ENCODE results near the gene RAB3IL1.

RAB3IL1 gene

DNA sequence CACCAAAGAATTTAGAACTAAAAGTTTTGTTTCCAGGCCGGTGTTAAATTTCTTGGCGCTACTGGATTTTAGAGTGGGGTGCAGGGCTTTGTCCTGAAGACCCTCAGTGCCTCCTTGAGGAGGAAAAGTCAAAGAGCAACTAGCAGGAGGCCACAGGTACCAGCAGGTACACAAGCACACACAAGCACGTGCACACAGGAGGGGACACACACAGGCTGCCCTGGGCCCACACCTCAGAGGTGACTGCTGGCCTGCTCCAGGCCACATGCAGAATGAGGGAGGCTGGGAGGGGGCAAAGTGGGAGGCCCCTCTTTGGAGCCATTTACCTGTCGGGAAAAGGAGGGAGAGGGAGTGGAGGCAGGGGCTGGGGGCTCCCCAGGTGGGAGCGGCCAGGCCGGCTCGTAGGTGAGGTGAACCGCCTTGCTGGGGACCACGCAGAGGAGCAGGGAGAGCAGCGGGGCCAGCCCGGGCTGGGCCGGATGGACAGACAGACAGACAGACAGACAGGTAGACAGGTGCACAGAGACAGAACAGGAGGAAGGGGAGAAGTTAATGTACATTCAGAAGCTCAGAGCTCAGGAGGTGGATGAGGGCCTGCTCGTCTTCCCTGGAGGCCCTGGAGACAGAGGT is 12.2 kb downstream of the RAB3IL1 start:
- no peak for DNase-seq (ENCODE audit: low read depth in 3 of 3)

DNA sequence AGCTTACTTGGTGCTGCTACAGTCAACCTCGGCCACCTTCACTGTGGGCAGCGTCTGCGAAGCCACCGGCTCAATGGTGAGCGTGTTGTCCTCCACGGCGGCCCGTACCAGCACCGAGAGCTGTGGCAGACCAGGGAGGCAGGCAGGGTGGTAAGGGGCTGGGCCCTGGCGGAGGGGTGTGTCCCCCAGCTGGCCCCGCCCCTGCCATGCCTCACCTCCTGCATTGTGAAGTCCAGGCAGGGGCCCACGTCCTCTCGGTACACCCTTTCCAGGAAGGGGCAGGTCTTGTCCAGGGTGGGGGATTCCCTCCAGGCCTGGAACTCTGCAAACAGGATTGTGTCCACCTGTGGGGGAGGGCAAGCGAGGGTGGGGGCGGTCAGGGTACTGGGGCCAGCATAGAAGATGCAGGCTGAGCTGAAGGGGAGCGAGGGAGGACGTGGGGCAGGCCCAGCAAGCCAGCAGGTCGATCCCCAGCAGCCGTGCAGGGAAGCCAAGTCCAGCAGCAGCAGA is 12.8 kb downstream of the RAB3IL1 start:
- no peak for DNase-seq (ENCODE audit: low read depth in 3 of 3)

DNA sequence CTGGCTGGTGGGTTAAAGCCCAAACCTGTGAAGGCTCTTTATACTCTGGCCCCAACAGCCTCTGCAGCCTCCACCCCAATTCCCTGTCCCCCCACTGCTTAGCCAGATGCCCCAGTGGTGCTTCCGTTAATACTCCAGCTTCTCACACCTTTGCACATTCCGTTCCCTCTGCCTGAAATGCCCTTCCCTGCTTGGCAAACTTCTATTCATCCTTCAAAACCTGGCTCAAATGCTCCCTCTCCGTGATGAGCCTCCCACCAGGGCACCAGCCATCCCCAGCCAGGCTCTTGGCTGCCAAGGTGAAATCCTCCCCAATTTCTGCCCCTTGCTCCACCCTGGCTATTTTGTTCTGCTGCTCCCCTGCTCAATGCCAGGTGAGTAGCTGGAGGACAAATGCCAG is 13.5 kb downstream of the RAB3IL1 start:
- DNase-seq (ENCODE audit: low read depth in 3 of 3): no peak

DNA sequence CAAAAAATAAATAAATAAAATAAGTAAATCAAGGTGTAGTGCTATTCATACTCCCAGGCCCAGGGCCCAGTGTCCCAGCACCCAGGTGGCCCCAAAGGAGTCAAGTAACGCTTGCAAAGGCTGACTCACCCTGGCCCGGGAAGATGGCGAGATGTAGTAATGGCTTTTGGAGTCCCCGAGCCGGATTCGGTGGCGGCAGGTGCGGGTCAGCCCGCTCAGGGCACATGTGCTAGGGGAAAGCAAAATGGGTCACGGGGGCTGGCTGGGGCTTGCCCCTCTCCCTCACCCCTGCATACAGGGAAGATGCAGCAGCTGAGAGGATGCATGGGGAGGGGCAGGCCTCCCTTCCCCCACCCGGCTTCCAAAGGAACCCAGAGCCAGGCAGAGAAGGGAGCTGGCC is 15.1 kb downstream of the RAB3IL1 start:
- DNase-seq (ENCODE audit: low read depth in 3 of 3): no peak

DNA sequence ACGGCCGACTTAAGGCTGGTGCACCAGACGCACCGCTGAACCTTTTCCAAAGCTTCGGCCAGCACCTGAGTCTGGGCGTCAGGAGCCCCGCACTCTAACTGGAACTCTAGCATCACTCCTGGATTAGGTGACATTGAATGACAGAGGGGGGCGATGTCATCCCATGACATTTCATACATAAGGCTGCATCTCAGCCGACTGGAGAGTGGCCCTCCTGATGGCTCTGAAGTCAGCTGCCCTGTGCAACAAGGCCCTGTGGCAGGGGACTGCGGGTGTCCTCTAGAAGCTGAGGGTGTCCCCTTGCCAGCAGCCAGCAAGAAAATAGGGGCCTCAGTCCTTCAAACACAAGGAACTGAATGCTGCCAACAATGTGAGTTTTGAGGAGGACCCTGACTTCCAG is 16.0 kb downstream of the RAB3IL1 start:
- no peak for DNase-seq (ENCODE audit: low read depth in 3 of 3)

DNA sequence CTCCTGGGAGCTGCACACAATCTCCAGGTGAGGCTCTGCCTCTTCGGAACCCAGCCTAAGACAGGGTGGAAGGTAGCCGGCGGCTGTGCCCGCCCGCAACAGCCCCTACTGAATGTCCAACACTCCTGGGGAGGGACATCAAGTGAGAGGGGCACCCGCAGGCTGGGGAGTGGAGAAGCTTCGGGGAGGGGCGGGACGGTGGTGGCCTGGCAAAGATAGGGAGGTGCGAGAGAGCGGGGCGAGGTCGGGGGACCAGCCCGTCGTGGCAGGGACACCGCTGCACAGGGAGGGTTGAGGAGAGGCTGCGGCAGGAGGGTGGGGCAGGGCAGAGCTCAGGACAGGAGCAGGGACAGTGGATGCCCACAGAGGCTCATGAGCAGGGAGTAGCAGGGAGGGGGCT is 17.1 kb downstream of the RAB3IL1 start:
- no peak for DNase-seq (ENCODE audit: low read depth in 3 of 3)

DNA sequence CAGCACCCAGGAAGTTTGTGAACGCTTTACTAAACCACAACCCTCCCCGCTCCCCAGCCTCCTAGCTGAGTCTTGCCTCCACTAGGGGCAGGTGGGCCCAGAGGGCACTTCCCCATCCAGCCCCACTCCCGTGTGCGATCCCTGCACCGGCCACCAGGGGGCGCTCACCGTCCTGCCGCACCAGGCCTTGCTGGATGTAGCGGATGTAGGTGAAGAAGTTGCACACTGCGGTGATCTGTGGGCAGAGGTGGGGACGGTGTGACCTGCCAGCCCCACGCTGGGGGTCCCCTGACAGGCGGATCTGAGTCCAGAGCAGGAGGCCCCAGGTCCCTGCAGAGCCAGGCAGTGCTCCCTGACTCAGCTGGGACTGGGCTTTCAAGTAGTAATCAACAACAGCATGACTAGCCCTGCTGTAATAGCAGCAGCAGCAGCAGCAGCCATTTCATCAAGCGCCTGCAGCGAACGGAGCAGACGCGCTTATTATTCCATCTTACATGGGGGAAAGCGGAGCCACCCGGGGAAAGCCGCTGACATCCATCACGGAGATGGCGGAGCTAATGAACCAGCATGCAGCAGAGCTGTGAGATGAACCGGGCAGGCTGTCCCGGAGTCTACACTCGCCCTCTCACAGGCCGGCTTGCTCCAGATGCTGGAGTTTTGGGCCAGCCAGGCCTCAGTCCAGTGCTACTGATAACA is 18.1 kb downstream of the RAB3IL1 start:
- DNase-seq (ENCODE audit: low read depth in 3 of 3): peak; percentile 78 to 90 (median 86)

DNA sequence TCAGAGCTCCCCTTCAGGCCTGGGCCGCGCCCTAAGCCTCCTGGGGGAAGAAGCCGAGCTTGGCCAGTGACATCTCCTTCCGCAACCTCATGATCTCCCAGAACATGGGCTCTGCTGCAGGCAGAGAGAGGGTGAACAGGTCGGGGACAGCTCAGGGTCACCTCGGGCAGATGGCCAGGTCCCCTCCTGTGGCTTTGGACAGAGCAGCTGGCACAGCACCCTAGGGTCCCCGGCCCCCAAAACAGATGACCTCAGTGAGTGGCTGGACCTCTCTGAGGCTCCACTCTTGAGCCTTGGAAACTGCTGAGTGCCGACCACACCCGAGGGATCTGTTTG is 19.2 kb downstream of the RAB3IL1 start:
- DNase-seq (ENCODE audit: low read depth in 3 of 3): no peak

DNA sequence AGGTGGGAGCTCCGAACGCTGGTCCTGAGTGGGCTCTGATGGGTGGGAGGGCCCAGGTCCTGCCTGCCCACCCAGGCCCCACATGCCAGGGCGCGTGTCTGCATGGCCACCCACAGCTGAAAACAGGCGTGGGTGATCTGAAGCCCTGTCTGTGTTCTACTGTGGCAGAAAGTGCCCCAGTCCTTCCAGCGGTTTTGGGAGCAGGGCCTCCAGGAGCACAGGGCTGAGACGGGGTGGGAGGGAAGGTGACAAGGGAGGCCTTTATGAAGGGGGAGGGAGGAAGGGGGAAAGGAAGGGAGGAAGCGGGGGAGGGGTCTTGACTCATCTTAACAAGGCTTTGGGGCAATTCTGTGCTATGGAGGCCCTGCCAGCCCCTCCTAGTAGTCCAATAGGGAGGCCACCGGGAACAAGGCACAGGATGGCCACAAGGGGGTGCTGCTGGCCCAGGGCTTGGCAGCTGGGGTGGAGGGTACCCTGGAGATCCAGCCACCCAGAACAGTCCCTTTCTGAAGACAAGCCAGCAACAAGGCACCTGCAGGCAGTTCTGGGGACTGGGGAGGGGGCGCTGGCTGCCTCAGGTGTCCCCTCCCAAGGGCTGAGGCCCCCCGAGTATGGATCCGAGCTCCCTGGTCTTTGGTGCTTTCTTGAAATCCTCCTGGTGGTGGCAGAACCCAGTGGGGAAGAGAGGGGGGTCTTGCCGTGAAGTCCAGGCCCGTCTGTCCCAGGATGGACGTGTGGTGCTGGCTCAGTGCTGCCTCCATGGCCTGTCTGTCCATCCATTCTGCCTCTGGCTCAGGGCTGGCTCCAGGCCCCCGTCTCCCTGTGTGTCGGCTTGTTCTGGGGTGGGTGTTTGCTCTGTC is 19.7 kb downstream of the RAB3IL1 start:
- peak; percentile 52 to 78 (median 56) for DNase-seq (ENCODE audit: low read depth in 3 of 3)

DNA sequence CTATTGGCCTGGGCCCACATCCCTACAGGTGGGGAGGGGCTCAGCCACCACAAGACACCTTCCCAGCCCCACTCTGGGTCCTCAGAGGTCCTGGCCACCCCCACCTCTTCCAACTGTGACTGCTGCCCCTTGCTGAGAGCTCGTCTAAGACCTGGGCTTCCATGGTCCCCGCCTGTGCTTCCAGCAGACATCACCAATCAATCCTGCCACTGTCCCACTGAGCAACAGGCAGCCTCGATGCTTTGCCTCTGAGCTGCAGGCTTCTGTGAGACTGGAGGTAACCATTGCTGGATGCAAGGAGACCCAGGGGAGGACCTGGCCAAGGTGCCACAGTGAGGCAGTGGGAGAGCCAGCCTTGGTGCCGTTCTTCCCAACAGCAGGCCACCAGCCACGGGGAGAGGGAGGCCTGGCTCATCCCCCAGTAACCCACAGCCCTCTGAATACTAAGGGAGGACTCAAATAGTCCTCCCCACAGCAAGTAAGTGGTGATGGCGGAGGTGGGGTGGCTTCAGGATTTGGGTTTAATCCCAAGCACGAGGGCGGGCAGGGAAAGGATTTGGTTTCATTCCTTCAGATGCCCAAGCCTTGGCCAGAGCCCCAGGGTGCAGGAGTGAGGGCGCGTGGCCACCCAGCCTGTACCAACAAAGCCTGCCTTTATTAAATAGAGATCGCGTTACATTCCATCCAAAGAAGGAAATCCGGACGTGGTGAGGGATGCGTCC is 20.5 kb downstream of the RAB3IL1 start:
- DNase-seq (ENCODE audit: low read depth in 3 of 3): no peak

DNA sequence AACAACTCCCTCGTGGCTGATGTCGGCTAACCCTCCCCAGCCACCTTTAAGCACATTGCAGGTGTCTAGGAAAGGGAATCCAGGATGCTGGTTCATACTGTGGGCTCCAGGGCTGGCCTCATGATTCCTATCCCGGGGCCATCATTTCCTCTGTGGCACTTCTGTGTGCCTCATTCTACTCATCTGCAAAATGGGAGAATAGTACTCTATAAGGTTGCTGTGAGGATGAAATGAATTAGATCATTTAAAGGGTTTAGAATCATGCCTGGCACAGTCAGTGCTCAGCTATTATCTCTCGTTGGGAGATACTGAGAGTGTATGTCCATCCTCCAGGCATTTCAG is 21.7 kb downstream of the RAB3IL1 start:
- no peak for DNase-seq (ENCODE audit: low read depth in 3 of 3)

DNA sequence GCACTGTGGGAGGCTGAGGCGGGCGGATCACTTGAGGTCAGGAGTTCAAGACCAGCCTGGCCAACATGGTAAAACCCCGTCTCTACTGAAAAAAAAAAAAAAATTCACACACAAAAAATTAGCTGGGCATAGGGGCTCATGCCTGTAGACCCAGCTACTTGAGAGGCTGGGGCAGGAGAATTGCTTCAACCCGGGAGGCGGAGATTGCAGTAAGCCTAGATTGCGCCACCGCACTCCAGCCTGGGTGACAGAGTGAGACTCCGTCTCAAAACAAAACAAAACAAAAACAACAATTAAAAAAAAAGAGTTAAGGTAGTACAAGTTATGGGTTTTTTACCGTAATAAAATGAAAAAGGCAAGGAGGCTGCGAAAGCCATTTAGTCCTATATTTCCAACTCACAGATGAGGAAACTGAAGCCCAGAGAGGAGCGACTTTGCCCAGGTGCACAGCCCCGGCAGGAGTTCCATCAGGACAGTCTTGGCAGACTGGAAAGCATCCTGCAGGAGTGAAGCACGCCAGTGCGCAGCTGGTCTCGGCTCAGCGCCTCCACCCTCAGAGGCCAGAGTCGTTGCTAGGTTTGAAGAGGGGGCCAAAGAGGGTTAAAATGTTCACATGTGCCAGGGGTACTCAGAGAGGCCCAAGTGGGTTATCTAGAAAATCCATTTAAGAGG is 22.2 kb downstream of the RAB3IL1 start:
- DNase-seq (ENCODE audit: low read depth in 3 of 3): no peak

DNA sequence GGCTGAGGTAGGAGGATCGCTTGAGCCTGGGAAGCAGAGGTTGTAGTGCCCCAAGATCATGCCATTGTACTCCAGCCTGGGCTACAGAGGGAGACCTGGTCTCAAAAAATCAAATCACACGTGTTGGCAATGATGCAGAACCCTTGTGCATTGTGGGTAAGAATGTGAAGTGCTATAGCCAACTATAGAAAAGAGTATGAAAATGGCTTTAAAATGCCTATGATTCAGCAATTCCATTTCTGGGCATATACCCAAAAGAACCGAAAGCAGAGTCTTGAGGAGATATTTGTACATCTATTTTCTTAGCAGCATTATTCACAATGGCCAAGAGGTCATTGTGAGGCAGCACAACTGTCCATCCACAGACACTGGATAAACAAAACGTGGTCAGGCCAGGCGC is 23.4 kb downstream of the RAB3IL1 start:
- DNase-seq (ENCODE audit: low read depth in 3 of 3): no peak

DNA sequence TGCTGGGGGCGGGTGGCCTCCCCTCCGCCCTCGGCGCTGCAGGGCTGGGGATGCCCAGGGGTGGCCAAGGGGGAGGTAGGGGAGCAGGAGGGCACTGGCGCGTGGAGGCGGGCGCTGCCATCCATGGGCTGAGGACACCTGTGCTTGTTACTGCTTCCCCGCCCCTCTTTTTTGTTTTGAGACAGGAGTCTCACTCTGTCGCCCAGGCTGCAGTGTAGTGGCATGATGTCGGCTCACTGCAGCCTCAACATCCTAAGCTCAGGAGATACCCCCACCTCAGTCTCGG is 25.3 kb downstream of the RAB3IL1 start:
- DNase-seq (ENCODE audit: low read depth in 3 of 3): no peak

DNA sequence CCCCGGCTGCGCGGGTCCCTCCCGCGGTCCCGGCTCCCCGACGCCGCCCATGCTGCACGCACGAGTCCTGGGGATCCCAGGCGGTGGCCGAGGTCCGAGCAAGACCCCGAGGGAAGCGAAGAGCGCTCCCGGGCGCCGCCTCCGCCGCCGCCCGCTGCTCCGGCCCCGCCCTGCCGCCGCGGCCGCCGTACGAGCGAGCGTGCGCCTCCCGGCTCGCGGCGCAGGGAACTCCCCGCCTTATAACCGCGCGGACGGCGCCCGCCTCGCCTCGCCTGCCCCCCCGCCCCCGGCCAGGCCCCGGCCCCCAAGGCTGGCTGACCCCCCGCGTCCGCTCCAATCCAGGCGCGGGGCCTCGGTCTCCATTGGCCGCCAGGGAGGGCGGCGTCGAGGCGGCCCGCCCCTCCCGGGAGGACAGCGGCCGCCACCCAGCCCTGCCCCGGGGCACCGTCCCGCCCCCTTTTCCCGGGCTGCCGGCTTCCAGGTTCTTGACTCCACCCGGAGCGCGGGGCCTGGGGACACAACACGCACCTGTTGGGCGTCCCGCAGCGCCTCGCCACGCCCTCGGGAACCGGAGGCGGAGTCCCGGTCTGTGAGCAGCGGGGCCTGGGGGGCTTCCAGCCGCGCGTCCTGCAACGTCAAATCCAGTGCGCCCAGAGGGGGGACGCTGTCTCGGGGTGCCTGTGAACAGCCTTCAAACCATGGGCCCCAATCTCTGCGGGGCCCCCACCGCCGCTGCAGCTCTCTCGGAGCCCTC is 25.9 kb downstream of the RAB3IL1 start, which contains the start of gene FADS3:
Gene FADS3 (minus strand): TSS at position 215 of the 754 bp plus-strand sequence. CDS start 164 bp downstream, at position 51.
- DNase-seq (ENCODE audit: low read depth in 3 of 3): peak in 1 of 3 donors; percentile 27

DNA sequence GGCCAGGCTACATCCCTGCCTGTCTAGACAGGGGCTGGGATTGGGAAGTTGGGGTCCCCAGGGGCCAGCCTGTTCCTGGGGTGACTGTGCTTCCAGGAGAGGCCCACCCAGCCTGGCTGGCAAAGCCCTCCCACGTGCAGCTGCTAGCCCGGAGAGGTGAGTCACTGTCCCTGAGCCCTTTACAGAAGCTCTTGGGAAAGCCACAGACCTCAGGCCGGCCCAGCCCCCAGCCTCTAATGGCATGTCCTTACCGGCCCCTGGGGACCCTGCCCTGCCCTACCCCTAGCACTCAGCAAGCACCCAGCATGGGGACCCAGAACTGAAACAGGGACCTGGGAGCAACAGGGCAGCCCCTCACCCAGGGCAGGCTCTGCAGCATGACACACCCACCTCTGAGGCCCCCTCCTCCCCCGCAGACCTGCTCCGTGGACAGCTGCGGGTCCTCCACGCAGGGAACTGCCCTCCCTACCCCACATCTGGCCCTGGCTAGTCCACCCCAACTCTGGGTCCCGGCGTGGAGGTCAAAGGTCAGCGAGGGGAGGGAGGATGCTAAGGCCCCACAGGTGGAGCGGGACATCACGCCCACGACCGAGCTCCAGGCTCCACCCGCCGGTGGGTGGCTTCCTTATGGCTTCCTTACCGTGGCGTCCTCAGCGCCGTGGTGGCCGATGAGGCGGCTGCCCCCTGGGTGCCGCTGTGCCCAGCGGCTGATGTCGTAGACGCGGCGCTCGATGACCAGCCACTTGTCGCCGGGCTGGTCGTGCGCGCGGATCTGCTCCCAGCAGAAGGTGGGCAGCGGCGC is 26.6 kb downstream of the RAB3IL1 start:
- DNase-seq (ENCODE audit: low read depth in 3 of 3): no peak

DNA sequence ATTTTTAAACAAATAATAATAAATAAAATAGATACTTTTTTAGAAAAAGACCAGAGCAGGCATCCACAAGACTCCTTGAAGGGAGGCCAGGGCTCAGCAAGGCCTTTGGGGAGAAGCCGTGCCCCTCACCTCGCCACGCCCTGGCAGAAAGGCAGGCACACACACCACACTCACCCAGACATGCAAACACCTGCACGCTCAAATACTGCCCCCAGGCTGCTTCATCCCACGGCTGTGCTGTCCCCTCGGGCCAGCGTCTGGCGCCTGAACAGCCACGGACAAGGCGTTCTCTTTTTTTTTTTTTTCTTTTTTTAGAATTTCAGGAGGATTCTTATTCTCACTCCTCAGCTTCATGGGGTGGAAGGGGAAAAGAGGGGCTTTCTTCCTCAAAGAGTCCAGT is 27.5 kb downstream of the RAB3IL1 start:
- no peak for DNase-seq (ENCODE audit: low read depth in 3 of 3)

DNA sequence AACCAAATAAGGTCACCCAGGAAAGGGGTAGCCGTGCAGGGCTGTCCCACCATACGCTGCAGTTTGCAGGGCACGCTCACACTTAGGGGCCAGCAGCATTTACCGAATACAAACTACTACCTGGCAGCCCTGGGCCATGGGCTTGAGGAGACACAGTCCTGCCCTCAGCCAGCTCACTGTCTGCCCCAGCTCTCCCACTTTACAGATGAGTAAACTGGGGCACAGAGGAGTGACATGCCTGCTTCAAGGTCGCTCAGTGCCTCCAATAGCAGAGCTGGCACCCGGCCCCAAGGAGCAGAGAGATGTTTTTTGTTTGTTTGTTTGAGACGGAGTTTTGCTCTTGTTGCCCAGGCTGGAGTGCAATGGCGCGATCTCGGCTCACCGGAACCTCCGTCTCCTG is 28.8 kb downstream of the RAB3IL1 start:
- no peak for DNase-seq (ENCODE audit: low read depth in 3 of 3)

DNA sequence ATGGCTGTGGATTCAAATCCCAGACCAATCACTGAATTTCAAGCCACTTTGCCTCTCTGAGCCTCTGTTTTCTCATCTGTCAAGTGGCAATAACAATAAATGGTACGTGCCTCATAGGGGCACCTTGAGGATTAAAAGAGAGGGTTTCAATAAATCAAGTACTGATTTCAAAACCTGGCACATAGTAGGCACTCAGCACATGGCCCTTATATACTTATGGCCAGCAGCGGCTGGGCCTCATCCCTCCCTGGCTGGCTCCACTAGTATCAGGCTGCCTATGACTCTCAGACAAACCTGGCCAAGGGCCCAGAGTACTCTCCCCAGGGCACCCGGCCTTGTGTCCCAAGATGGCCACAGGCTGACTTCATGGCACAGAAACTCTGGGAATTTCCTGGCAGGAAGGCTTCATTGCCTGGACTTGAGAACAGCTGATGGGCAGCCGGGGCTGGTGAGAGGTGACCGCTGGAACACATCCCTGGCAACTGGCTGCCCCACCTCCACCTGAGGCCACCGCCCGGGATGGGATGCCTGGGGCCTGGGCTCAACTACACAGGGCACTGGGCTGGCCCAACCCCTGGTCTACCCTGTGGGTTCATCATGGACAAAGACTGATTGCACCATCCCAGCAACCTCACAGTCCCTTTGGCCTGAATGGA is 29.4 kb downstream of the RAB3IL1 start:
- no peak for DNase-seq (ENCODE audit: low read depth in 3 of 3)

DNA sequence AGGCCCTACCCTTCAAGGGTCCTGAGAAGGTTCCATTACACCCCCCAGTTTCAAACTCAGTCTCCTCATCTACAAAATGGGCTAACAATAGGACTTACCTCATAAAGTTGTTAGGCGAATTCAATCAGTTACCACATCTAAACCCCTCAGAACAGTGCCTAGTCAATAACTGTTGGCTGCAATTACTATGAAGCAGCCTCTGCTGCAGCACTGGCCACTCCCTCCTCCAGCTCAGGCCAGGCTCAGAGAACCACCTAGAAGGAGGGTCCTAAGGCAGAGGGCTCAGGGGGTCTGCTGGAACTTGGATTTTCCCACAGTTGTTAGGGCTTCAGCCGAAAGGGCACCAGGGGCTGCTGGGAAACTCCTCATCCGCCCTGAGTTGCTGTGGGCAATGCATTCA is 30.7 kb downstream of the RAB3IL1 start:
- DNase-seq (ENCODE audit: low read depth in 3 of 3): no peak

All from stimulated activated CD4-positive, alpha-beta T cell treated with anti-CD3 and anti-CD28 coated beads, TNF-alpha, amount 100 ng/mL, for 48 hours (primary cell).